OCI-LY7 (cell line): ENCODE data around the gene JMJD4. TPM values are rescaled to one million over a fixed set of nuclear protein-coding genes. Genes with fewer than 3 reads are reported as not detected.

Experiments used
- BruUV-seq: library from RNA; stranded (reverse); fragments of 400-500 nt; replicated peaks from 2 replicates; lab custom pipeline; 2021; lab: Mats Ljungman, UMichigan
- CTCF ChIA-PET: fragments of 300-600 bp; sonication (Branson Sonifier 250); formaldehyde crosslinking; loops from one replicate; lab custom pipeline; 2022; ENCODE audit warnings: antibody characterized with exemption; ENCODE audit not compliant: unreplicated experiment; lab: Charles Lee
- POLR2A ChIA-PET: fragments of 300-600 bp; sonication (Branson Sonifier 250); formaldehyde crosslinking; loops from one replicate; lab custom pipeline; 2022; ENCODE audit warnings: antibody characterized with exemption; lab: Charles Lee
- DNase-seq: peaks from one replicate; pipeline ENCODE4 v3.0.0-alpha.2; 2015; ENCODE audit warnings: low spot score
- H2AFZ ChIP-seq: fragments of 200-600 bp; sonication (generic), shearing (Covaris generic); 2 replicates; pipeline ENCODE4 v1.6.1; 2014; ENCODE audit warnings: mild to moderate bottlenecking, antibody characterized with exemption, low read length, moderate library complexity
- H3K27ac ChIP-seq: fragments of 200-600 bp; sonication (generic); 2 replicates; pipeline ENCODE4 v1.5.1; 2014; ENCODE audit warnings: mixed run types, low read depth, mild to moderate bottlenecking, moderate library complexity, low read length, inconsistent platforms; ENCODE audit not compliant: poor library complexity, severe bottlenecking
- H3K36me3 ChIP-seq: fragments of 200-600 bp; sonication (generic); 2 replicates; pipeline ENCODE4 v1.6.1; 2014; ENCODE audit warnings: mild to moderate bottlenecking, antibody characterized with exemption, low read length, moderate library complexity, mixed read lengths; ENCODE audit not compliant: insufficient read depth
- H3K4me1 ChIP-seq: fragments of 200-600 bp; sonication (generic); 2 replicates; pipeline ENCODE4 v1.5.1; 2014; ENCODE audit warnings: mild to moderate bottlenecking, low read length; ENCODE audit not compliant: insufficient read depth, poor library complexity, severe bottlenecking
- H3K4me2 ChIP-seq: fragments of 200-600 bp; sonication (generic); 2 replicates; pipeline ENCODE4 v1.6.1; 2014; ENCODE audit warnings: mild to moderate bottlenecking, low read length
- H3K4me3 ChIP-seq: fragments of 200-600 bp; sonication (generic); 2 replicates; pipeline ENCODE4 v1.5.1; 2014; ENCODE audit warnings: mild to moderate bottlenecking, low read depth, low read length; ENCODE audit not compliant: poor library complexity, severe bottlenecking
- H3K79me2 ChIP-seq: fragments of 200-600 bp; sonication (generic); 2 replicates; pipeline ENCODE4 v1.6.1; 2016; ENCODE audit warnings: low read depth, mild to moderate bottlenecking, low read length, moderate library complexity, mixed read lengths; ENCODE audit not compliant: insufficient read depth
- H3K9me2 ChIP-seq: fragments of 200-600 bp; sonication (generic); 2 replicates; pipeline ENCODE4 v1.6.1; 2016; ENCODE audit warnings: mild to moderate bottlenecking, low read length, mixed read lengths; ENCODE audit not compliant: insufficient read depth
- H3K9me3 ChIP-seq: fragments of 200-600 bp; sonication (generic); 2 replicates; pipeline ENCODE4 v1.6.1; 2014; ENCODE audit warnings: mild to moderate bottlenecking, mixed run types, low read length, mixed read lengths
- H4K20me1 ChIP-seq: fragments of 200-600 bp; sonication (generic); 2 replicates; pipeline ENCODE4 v1.6.1; 2014; ENCODE audit warnings: mild to moderate bottlenecking, antibody characterized with exemption, low read length, moderate library complexity, mixed read lengths; ENCODE audit not compliant: insufficient read depth
- CTCF ChIP-seq: fragments of 200-600 bp; sonication (generic); conservative IDR thresholded peaks from 2 replicates; pipeline ENCODE4 v1.5.1; 2014; ENCODE audit warnings: mild to moderate bottlenecking, antibody characterized with exemption, low read length, moderate library complexity, mixed read lengths
- EZH2phosphoT487 ChIP-seq: fragments of 200-600 bp; sonication (generic); IDR thresholded peaks from 2 replicates; pipeline ENCODE4 v1.6.1; 2018; ENCODE audit warnings: low read depth, borderline replicate concordance, mild to moderate bottlenecking, mixed run types, antibody characterized with exemption, low read length, moderate library complexity, mixed read lengths
- intact Hi-C: fragments of 100-400 bp; cut with micrococcal nuclease; formaldehyde crosslinking; loops from one replicate; pipeline ENCODE4 v1.10.0; 2022; ENCODE audit not compliant: unreplicated experiment
- total RNA-seq, 2 experiments: library from RNA; depleted of rRNA in 1 of 2; stranded (reverse); fragments of >200 nt in 1 of 2; shearing (Covaris generic) in 1 of 2; gene quantifications; 2 replicates each; pipeline ENCODE4 v1.2.3, GENCODE V29; 2014 to 2022

Gene JMJD4
- total RNA-seq, 2 experiments from 2014 or later: 27.8 to 41.8 TPM

GRCh38 chr1:227754958-227755357 is 19.9 kb upstream of the JMJD4 start:
- Histone ChIP-seq H3K27ac (no peak overlapping the region), H3K9me3 (no peaks in the 10 kb centered on the region), H3K36me3 (peaks cover 51% of the 10 kb centered on the region), H2AFZ (no peak overlapping the region), H3K4me3 (no peak overlapping the region), H3K4me1 (no peaks in the 10 kb centered on the region), H3K79me2 (no peaks in the 10 kb centered on the region), H3K4me2 (no peak overlapping the region), H3K9me2 (no peaks in the 10 kb centered on the region), H4K20me1 (no peaks in the 10 kb centered on the region)
- TF ChIP-seq CTCF (no peak), EZH2phosphoT487 (no peak)
- intact Hi-C loops: no loop called here
- no TSS peak for BruUV-seq
- ChIA-PET POLR2A (no interaction called here), CTCF (no interaction called here)
- no peak for DNase-seq

- H3K9me2 ChIP-seq: no peaks in the 10 kb centered on the region
- no peak overlapping the region for H3K4me2 ChIP-seq
- no peak for DNase-seq
- no peak overlapping the region for H3K4me3 ChIP-seq
- H3K4me1 ChIP-seq: no peaks in the 10 kb centered on the region
- H4K20me1 ChIP-seq: no peaks in the 10 kb centered on the region
- H3K9me3 ChIP-seq: no peaks in the 10 kb centered on the region
- no peak overlapping the region for H3K27ac ChIP-seq
- H3K36me3 ChIP-seq: peaks cover 44% of the 10 kb centered on the region
- ChIA-PET CTCF (no interaction called here), POLR2A (interaction anchor here (0.6 kb wide), 1 partner anchor 561 kb away, joined by 3 read pairs; no protein-coding TSS in a partner anchor)
- H2AFZ ChIP-seq: no peak overlapping the region
- no TSS peak for BruUV-seq
- TF ChIP-seq EZH2phosphoT487 (no peak), CTCF (no peak)
- no peaks in the 10 kb centered on the region for H3K79me2 ChIP-seq
- intact Hi-C loops: no loop called here
These were observed 19.1 kb upstream of the JMJD4 start for GRCh38 chr1:227753999-227754711.
